Limb (tissue), 2 donors: ENCODE results near the gene PSMD14.

Experiments
- DNase-seq, 2 donors: peaks; one replicate each; pipeline ENCODE4 v3.0.0-alpha.2; 2016; ENCODE audit errors: extremely low spot score in 2 of 2

PSMD14 gene

GRCh38 chr2:161438598-161438997 lies 130.4 kb downstream of the PSMD14 start:
- DNase-seq: peak in 1 of 2 donors; percentile 0

- no peak for DNase-seq
These were observed 136.9 kb downstream of the PSMD14 start for GRCh38 chr2:161445097-161445496.

- no peak for DNase-seq
These were observed 140.2 kb downstream of the PSMD14 start for GRCh38 chr2:161448431-161448830.
